NCI-H1436 (cell line): ENCODE measurements around the gene IL1RL2.

Experiments
- DNase-seq: peaks from one replicate; lab custom pipeline; 2025; lab: John Stamatoyannopoulos, UW

IL1RL2 gene

DNA sequence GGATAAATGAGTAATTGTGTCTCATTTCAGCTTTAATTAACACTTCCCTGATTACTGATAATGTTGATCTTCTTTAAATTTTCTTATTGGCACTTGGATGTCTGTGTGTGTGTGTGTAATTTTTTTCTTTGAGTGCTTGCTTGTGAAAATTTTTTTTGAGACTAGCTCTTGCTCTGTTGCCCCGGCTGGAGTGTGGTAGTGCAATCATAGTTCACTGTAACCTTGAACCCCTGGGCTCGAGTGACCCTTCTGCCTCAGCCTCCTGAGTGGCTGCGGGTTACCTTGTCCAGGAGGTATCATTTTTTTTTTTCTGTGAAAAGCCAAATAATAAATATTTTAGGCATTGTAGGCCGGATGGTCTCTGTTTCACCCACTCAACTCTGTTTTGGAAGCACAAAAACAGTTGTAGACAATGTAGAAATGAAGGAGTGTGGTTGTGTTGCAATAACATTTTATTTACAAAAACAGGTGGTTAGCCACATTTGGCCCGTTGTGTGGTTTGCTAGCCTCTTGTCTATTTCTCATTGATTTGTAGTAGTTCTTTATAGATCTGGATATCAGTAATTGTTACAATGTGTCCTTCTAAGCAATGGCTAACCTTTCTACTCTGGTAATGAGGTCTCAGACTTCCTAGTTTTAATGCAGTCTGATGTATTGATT lies 7.9 kb downstream of the IL1RL2 start:
- DNase-seq: no peak

DNA sequence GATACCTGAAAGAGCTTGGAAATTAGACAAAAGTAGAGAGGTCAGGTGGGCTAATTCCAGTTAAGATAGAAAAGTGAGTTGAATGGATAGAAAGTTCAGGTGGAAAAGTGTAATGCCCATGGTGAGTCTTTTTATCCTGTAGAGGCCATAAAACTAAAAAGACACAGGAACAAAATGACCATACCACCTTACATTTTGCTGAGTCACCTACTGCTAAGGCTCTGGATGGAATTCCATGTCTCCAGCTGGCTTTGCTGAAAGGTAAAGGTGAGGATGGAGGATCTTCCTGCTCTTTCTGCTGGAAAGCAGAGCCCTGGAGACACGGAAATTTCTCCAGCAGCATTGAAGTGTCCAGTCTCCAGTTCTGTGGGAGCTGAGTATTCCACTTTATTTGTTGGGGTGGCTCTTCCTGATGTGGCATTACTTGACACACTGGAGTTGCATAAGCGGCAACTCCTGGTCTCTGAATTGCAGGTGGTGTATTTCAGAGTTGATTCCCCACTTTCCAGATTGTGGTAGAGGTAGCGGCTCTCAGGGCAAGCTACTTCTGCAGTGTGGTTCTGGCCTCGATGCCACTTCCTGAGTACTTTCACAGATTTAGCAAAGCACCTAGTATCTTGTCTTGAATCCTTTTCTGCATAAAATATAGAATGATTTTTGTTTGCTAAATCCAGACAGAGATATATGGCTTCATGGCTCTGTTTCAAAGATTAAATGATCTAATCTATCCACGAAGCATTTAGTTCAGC lies 10.7 kb downstream of the IL1RL2 start:
- DNase-seq: no peak

DNA sequence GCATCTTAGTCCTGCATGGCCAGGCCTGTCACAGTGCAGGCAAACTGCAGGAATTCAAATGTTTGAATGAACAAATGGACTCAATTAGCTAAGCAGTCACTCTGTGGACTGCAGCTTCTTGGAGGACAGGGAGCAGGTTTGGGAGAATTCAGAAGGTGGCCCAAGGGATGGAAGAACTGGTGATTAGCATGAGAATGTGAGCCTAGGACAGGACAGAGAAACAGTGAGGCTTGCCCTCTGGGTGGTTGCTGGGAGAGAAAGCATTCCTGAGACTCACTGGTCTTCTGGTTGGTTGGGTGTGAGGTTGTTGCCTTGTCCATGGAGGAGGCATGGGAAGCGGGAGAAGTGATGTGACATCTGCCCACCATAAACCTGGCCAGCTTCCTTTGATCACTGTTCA lies 13.7 kb downstream of the IL1RL2 start:
- no peak for DNase-seq

DNA sequence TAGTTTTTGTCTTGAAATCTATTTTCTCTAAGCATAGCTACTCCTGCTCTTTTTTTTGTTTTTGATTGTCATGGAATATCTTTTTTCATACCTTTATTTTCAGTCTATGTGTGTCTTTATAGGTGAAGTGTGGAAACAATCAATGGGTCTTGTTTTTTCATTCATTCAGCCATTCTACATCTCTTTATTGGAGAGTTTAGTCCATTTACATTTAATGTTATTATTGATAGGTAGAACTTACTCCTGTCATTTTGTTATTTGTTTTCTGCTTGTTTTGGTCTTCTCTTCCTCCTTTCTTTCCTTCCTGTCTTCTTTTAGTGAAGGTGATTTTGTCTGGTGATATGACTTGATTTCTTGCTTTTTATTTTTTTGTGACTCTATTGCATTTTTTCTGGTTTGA lies 17.8 kb downstream of the IL1RL2 start:
- DNase-seq: no peak

DNA sequence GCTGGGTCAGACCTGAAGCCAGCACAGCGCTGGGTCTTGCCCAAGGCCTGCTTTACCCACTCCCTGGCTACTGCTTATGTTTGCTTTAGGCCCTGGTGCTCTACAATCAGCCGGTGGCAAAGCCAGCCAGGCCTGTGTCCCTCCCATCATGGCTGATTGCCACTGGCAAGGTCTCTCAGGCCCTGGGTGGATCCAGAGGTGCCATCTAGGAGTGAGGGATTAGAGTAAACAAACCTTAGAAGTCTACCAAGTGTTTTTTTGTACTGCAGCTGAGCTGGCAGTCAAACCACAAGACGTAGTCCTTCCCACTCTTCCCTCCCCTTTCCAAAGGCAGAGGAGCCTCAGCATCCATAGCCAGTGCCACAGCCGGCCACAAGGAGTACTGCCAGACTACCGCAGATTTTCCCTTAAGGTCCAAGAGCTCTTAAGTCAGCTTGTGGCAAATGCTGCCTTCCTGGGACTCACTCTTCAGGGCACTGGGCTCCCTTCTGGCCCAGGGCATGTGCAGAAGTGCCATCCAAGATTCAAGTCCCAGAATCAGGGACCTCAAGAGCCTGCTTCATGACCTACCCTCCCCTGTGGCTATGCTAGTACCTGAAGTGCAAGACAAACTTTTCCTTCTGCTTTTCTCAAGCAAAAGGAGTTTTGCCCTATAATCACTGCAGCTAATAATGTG lies 20.0 kb downstream of the IL1RL2 start:
- no peak for DNase-seq

DNA sequence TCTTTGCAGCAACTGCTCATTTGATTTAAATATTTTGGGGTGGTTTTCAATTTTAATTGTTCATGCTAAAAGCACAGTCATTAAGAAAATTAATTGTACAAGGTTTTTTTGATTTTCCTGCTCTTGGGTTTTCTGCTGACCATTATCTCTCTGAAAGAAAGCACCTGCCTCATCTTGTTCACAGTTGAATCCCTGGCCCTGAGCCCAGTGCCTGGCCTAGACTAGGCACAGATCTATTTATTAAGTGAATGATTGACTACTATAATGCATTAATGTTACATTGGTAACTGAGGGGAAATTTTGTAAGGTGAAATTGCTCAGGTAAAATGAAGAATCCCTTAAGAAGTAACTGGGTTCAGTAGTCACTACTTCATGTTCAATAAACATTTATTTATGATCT lies 22.0 kb downstream of the IL1RL2 start:
- DNase-seq: no peak

DNA sequence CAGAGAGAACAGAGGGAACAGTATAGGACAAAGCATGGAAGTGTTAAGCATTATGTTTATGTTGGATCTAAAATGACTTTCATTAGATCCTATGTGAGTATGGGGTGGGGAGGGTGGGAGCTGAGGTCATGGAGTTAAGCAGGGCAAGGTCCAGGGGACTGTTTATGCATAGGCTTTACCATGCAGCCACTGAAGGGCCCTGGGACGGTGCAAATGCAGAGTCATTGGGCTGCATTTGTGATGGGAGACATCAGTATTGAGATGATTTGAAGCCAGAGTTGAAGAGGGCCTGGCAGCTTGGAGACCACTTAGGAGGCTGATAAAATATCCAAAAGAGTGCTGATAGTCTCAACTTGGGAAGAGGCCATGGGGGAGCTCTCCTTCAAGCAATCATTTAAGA lies 22.7 kb downstream of the IL1RL2 start:
- no peak for DNase-seq

DNA sequence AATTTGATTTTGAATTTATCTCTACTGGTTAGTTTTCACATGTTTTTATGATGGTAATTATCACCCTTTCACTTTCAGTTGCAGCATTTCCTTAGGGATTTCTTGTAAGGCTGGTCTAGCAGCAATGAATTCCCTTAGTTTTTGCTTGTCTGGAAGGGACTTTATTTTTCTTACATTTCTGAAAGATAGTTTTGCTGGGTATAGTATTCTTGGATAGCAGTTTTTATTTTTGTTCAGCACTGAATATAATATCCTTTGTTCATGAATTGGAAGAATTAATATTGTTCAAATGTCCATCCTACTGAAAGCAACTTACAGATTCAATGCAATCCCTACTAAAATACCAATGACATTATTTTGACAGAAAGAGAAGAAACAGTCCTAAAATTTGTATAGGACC lies 30.2 kb downstream of the IL1RL2 start:
- DNase-seq: no peak

DNA sequence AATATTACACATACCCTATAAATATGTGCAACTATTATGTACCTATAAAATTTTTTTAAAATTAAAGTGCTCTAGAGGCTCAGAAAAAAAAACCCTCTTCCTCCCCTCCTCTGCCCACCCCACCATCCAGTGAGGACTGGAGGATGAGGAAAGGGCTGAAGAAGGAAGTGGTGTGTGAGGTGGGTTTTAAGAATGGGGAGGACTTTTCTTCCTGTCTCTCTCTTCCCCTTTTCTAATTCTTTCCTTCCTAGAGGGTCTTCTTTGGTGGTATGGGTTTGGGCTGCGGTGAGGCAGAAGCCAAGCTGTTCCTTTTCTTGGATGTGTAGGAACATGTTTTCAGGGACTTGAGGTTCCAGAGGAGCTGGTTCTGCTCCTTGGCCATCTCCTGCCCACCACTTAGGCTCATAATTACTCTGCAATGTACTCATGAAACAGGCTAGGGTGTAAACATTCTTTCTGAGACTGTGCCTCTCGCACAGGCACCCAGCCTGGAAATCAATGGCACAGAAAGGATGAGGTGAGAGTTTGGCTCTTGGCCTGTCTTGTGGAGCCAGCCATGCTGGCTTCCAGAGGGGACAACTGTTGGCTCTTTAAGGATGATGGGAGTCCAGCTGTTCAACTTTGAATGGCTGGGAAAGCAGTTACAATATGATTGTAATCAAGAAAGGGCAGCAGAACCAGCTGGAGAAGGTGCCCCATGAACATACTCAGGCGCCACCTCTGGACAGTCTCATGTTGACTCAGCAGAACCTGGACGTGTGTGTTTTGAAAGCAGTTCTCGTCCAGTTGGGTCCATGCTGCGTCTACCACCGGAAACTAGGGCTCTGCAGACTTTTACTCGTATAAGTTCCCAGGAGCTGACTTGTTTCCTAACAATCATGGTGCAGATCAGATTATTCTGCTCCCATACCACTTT lies 38.3 kb downstream of the IL1RL2 start:
- DNase-seq: no peak

DNA sequence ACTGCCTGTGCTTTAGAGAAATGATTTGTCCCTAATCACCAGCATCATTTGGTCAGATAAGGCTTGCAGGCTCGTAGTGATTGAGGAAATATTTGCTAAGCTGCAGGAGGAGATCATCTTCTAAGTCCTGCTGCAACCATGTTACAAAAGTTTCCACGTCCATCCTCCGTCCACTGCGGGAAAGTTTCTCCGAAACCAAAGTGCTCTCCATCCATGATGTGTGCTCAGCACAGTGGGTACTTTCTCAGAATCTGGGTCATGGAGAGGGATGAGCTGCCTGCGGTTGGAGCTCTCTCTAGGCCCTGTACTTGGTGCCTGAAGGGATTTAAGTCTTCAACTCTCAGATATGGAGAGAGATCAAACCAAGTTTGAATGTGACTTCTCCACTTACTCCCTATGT lies 39.3 kb downstream of the IL1RL2 start:
- no peak for DNase-seq

DNA sequence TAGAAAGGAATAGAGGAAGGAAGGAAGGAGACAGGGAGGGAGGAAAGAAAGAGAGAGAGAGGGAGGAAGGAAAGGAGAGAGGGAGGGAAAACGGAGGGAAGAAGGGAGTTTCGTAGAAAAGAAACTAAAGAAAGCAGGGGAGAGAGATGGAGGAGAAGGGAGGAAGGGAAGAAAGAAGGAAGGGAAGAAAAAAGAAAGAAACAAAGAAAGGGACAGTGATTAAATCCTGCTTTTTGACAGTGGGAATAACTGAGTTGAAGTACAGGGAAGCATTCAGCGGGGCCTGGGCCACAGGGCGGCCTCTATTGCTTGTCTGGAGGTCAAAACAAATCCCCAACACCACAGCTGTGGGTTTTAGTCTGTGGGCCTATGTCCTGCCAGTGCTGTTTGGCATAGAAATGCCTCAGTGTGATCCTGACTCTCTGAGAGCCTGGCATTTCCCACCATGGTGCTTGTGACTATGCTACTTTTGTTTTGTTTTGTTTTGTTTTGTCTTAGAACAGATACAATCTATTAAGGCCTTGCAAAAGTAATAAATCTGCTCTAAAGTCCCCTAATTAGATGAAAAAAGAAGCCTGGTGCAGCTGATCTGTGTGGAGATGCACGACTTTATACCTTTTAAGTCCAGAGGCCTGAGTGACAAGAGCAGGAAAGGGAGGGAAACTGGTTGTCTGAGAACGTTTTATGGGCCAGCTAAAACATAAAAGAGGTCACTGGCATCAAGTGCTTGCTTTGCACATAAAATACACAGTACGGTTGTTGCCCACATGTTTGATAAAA lies 40.0 kb downstream of the IL1RL2 start:
- DNase-seq: no peak

DNA sequence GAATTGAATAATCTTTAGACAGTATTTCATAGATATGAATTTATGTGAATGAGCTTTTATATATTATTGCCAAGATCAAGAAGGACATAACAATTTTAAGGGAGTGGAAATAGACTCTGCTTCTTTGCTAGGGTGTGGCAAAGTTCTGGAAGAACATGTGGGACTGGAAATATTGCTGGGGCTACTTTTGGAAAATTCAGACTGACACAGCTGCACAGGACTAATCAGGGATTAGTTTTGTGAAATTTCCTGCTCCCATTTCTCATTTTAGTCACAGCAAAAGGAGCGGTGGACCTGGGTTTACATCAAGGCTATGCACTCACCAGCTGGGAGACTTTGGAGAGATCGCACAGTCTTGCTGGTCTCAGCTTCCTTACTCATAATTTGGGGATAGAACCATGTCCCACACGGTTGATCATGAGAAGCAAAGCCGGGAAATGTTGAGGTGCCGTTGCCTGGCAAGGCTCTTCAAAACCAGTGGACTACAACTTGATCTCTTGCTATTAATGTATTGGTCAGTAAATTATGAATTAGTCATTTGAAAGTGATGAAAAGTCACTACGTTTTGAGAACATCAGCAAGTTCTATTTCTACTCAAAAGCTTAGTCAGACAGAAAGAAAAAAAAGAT lies 42.4 kb downstream of the IL1RL2 start:
- no peak for DNase-seq

DNA sequence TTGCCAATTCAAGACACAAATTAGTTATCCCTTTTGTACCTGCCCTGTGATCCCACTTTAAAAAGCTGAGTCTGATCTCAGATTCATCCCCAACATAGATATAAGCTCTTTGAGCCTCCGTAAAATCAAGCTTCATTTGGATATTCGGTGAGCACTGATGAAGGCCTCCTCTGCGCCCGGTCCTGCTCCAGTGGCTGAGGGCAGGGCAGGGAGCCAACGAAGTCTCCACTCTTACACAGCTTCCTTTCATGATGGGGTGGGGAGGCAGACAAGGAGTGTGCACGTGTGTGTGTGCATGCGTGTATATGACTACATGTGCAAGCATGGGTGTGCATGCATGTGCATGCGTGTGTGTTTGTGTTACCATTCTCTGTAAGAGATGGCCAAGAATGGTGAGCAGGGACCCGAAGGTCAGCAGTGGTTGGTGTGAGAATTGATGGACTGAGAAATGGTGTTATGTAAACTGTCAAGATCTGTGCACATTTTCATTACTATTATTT lies 43.6 kb downstream of the IL1RL2 start:
- DNase-seq: no peak

DNA sequence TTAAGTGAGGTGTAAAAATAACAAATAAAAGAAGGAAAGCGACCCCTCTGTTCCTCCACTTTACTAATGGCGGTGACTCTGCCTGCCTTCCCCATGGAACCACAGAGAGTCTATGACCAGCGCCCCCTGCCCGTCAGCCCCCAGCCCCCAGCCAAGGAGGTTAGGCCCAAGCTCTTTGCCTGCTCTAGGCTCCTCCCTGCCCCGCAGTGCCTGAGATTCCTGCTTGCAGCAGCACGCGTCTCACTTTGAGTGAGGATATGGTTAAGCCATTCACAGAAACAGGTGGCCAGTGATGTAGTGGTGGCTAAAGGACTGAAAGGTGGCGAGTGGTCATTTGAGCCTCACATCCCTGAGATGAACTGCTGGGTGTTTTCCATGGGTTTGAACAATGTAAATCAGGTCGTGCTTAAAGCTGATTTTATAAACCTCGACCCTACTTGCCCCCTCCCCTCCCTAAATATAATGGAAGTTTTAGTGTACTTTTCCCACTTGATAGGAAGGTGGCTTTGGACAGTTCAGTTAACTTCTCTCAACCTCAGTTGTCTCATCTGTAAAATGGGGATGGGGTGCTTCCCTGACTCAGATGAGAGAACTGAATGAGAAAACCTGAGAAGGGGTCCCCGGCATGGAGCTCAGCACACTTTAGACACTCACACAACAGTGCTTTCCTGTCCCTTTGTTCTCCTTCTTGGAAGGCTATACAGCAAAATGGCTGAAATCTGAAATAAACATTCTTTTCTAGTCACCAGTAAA lies 46.5 kb downstream of the IL1RL2 start:
- no peak for DNase-seq

DNA sequence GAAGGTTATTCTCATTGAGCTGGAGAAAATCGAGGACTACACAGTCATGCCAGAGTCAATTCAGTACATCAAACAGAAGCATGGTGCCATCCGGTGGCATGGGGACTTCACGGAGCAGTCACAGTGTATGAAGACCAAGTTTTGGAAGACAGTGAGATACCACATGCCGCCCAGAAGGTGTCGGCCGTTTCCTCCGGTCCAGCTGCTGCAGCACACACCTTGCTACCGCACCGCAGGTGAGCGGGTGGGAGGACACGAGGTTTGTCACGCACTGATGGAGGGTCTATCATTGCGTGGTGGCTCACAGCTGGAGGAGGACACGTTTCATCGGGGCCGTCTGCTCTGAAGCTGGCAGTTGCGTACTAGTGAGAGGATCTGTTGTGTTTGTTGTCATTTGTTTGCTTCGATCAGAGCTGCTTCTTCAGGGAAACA lies 48.2 kb downstream of the IL1RL2 start:
- no peak for DNase-seq

DNA sequence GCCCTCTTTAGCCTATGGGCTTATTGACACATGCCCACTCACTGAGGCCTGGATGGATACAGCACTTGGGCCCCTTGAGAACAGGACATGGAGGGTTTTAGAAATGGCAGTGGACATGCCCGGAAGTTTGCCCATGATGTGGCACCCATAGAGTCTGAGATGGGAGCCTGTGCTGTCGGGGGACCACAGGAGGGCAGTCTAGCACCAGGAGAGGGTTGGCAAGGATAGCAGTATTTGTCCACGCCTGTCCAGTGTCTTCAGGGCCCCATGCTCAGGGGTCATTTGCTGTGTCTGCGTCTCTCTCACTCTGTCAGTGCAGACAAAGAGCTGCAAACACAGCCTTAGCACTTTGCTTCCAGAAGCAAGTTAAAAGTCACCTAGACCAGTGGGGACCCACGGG lies 48.7 kb downstream of the IL1RL2 start:
- DNase-seq: no peak

DNA sequence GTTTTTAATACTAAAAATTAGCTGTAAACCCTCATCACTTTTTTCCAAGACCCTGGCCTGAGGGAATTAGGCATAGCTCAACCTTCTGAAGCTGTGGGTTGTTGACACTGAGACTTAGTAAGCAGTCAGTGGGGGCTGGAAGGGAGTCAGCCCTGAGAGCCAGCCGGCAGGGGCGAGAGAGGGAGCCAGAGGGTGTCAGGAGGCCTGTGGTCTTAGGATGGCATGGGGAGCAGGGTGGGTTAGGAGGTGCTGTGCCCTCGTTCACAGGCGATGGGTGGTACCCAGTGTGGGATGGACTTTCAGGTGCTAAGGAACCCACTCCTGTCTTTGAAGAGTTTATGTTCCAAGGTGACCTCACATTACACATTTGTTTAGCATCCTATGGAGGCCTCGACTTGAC lies 49.3 kb downstream of the IL1RL2 start:
- no peak for DNase-seq

DNA sequence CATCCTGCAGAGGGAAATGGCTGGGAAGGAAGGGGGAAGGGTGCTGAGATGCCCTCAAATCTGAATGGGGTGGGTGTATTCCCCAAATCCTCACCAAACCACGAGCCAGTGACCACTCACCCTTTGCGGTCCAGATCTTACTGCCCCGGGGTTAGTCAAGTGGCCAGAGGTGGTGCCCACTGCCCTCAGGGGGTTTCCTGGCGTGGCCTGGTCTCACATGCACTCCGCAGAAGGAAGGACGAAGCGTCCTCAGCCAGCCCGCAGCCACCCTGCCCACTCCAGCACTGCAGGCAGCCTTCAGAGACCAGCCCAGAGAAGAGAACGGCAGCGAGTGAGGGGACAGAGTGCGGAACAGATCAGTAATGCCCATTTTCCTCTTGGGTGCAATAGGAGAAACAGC lies 50.4 kb downstream of the IL1RL2 start:
- DNase-seq: no peak

DNA sequence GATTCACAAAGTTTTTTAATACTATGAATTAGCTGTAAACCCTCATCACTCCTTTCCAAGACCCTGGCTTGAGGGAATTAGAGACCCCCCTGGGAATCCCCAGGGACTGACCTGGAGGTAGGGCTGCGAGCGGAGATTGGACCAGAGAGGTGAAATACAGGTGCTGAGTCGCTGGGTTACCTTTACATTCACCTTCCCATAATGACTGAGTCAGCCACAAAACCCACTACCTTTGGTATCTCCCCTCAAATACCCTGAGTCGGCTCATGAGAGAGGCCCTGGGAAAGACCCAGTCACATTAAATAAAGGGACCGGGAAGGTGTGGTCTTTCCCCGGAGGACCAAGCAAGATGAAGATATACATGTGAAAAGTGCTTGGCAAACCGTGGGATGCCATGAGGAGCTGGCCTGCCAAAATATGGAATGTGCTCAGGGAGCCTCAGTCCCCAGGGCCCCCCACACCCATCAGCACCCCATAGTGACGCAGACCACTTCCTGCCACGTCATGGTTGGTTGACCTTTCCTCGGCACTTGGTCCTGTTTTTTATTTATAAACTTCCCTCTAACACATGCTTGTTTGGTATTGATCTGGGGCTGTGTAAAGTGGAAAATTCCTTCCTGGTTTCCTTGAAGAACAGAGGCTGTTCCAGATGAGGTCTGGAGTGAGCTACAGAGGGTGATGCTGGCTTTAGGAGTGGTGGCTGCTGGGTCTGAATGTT lies 51.4 kb downstream of the IL1RL2 start:
- no peak for DNase-seq
